CD4-positive, alpha-beta T cell treated with Interferon alpha-2 for 1 hour (primary cell): ENCODE measurements around the gene OGDHL.
"Not testable (repeated sequence)": the region's sequence is repeated elsewhere in the genome, so short reads cannot be mapped to it uniquely, and the experiment has no call there.

Source experiments
- DNase-seq, 2 donors: peaks; one replicate each; pipeline ENCODE4 v3.0.0-alpha.2; 2020 to 2022

OGDHL gene

DNA sequence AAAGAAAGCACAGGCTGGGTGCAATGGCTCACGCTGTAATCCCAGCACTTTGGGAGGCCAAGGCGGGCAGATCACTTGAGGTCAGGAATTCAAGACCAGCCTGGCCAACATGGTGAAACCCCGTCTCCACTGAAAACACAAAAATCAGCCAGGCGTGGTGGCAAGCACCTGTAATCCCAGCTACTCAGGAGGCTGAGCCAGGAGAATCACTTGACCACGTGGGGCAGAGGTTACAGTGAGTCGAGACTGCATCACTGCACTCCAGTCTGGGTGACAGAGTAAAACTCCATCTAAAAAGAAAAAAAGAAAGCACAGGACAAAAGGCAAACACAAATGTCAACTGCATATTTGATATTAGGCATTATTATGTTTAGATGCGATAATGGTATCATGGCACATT lies 7.2 kb downstream of the OGDHL start:
- not testable (repeated sequence) for DNase-seq

DNA sequence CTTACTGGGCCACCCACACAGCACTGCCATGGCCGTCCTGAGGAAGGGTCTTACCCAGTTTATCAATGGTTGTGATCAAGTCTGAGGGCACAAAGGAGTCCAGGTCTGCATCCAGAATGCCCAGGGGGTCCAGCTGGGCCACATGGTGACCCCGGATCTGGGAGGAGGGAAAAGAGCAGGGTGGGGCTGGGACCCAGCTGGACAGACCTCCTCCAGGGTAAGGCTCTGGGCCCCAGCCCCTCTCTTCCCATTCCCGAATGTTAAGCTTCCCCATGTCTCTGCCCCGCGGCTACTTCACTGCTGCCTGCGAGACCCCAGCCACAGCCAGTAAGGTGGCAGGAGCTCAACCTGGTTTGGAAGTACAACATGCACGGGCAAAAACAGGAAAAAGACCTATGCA lies 9.5 kb downstream of the OGDHL start:
- no peak for DNase-seq

DNA sequence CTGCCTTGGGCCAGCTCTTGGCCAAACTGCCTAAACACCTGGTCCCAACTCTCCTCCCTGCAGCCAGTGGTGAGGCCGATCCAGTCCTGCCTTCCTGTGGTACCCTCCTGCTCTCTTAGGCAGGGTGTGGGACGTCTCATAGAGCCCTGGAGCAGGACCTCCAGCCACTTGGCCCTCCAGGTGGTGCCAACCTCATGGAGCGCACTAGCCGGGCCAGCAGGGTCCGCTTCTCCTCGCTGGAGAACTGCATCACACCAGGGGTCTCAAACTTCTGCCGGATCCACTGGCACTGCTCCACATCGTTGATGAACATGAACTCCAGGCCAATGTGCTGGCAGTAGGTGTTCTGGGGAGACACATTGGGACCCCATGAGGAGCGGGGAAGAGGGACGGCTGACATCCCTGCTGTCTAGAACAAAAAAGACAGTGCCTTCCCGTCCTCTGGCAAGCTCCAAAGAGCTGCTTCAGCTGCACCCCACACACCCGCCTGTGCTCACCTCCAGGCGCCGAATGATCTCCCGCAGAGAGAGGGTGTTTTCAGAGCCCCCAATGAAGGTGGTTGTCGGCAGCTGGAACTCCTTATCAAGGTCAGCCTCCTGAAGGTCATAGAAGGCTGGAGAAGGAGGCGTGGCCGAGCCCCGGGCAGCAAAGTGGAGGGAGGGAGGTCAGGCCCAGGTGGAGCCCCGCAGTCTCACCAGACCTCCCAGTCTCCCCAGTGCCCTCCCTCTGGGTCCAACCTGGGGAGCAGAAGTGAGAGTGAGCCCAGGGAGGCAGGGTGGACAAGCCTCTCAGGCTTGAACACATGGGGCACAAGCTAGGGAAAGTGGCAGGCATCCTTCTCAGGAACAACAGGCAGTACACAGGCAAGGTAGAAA lies 10.2 kb downstream of the OGDHL start:
- no peak for DNase-seq

DNA sequence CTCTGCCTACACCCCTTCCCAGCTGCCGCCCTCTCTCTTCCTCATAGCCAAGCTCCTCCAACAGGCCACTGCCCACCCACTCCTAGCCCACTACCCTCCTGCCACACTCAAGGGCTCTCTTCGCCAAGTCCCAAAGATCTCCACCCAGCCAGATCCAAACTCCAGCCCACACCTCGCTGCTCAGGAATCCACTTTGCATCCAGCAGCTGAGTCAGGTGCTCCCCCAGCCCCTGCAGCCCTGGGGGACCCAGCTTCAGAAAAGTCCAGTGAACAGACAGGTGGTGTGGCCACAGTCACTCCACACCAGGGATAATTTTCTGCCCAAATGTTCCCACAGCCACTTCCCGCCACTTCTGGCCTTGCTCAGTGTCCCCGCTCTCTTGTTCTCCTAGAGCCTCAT lies 10.9 kb downstream of the OGDHL start:
- DNase-seq, result no peak

DNA sequence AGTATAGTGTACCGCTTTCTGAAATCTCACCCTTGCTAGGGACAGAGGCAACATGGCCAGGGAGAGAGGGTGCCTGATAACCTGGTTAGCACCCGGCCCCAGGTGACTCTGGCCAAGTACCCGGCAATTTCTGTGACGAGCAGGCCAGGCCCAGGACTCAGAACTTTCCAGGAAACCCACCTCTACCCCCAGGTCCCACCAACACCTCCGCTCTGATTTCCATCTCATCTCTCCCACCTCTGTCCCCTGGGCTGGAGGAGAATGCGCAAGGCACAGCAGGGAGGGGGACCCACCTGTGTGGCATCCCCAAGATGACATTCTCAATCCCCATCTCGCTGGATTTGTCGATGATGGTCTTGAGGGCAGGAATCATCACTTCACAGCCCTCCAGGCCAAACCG lies 11.6 kb downstream of the OGDHL start:
- DNase-seq, result no peak

DNA sequence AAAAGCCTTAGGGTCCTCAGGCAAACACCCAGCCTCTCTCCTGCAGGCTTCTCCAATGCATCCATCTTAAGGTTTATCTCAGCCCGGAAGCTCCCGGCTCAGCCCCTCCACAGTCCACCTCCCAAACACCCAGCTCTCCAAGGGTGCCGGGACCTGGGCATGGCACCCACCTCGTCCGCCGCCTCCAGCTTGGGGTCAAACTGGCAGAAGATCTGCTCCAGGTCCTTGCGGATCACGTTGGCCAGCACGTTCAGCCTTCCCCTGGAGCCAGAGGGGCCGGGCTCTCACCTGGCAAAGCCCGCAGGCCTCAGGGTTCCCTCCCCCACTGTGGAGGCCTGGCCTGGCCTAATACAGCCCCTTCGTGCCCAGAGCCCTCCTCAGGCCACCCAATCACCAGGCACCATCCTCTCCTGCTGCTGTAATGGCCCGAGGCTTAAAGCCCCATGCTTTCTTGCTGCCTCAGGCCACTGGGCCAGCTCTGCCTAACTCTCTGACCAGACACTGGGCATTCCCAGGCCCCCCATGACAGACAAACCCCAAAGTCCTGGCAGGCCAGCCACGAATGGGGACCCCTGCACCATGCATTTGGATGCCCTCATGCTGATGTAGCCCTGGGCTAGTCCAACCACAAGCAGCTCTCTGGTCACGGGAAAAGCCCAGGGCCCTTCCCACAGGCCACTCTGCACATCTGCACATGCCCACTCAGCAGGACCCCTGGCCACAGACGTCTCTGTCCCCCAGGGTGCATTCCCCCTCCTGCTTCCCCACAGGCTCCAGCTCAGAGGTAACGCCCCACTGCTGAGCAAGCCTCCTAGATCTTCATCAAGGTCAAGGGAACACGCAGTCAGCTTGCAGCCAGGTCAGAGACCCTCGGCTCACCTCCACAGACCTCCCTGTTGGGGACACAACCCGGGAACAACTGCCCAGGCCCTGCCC lies 12.3 kb downstream of the OGDHL start:
- no peak for DNase-seq

DNA sequence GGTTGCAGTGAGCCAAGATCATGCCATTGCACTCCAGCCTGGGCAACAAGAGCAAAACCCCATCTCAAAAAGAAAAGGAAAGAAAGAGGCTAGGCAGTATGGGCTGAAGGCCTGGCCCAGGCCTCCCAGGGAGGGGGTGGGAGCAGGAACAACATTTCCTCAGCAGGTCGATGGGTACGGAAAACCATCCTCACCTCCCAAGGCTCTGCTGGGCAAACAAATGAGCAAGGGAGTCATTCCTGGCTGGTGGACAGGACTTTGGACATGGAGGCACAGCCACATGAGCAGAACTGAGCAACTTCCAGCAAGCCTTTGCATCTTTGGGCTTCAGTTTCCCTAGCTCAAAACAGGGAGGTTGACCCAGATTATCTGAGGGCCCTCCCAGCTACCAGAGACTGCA lies 13.0 kb downstream of the OGDHL start:
- no peak for DNase-seq

DNA sequence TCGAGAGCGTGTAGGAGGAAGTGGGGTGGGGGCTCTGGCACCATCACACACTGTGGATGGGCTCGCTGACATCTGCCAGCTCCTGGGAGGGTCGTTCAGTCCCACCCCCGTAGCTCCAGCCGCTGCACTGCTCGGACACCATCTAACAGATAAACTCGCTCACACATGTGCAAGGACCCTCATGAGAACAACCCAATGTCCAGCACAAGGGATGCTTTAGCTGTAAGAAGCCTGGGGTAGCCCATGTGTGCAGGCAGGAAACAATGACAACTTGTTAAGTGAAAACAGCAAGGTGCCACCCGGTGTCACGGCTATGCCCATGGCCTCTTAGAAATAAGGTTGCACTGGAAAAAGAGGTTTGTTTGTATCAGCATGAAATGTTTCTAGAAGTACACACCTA lies 14.1 kb downstream of the OGDHL start:
- no peak for DNase-seq

DNA sequence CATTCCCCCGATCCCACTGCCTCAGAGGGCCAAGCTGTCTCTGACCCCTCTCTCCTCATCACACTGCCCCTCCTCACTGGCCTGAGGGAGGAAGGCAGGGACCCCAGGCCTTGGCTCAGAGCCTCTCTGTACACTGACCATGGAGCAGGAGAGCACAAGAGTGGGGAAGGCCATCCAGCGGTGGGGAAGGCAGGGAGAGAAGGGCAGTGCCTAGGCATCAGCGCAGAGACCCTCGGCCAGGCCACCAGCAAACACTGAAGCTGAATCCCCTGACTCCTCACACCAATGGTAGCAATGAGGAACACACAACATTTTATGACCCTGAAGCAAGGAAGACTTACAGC lies 14.8 kb downstream of the OGDHL start:
- no peak for DNase-seq

DNA sequence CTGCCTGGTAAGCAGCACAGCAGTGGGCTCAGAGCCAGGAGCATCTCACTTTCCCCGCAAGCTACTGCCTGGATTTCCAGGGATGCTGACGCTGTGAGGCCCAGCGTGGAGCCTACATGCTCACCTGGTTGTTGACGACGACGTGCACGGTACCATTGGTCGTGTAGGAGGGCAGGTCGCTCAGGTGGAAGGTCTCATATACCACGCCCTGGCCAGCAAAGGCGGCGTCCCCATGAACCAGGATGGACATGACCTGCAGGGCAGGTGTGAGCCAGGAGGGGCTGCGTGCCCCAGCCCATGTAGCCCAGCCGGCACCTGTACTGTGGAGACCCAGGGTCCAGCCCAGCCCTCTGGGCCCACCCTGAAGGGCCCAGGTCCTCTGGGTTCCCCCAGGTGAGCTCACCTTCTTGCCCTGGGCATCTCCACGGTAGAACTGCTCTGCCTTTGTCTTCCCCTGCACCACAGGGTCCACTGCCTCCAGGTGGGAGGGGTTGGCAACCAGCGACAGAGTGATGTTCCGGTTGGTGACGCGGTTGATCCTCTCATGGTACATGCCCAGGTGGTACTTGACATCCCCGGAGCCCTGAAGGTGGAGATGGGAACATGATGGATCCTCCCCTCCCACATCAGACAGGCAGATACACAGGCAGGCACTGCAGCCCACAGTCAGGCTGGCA lies 15.4 kb downstream of the OGDHL start:
- DNase-seq, result no peak

DNA sequence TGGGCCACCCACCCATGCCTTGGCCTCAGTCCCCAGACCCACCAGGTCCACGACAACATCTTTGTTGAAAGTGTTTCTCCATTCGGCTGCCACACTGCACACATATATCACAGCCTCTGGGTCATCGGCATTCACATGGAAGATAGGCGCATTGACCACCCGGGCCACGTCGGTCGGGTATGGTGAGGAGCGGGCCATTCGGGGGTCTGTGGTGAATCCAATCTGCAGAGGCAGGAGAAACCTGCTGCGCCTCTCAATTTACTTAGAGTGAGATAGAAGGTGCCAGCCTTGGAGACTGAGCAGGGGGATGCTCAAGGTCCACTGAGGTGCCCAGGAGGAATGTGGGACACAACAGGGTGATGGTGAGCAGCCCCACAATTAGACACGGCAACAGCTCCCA lies 16.4 kb downstream of the OGDHL start:
- DNase-seq, result no peak

DNA sequence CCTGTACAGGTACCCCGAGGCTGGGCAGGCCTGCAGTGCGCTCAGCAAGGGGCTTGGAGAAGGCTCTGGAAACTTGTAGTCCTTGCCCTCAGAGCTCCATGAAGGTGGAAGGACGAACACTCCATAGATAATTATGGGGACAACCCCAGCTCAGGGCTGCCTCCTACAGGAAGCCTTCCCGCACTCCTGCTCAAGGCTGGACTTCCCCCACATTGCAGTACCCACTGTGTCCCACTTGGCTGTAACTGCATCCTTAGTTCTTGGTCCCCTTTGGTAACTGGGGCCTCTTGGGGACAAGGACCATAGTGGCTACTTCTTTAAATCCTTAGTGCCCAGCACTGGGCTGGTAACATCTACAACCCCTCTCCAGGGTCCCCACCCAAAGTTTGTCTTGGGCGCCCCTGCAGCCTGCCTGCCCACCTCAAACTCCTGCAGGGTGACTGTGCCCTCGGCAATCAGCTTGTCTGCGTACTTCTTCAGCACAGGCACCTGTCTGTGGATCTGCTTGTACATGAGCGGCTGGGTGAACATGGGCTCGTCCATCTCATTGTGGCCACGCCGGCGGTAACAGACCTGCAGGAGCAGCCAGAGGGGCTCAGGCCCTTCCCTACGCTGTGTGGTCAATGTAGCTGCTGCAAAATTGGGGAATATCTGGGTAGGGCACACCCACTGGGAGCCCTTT lies 17.1 kb downstream of the OGDHL start:
- DNase-seq, result no peak

DNA sequence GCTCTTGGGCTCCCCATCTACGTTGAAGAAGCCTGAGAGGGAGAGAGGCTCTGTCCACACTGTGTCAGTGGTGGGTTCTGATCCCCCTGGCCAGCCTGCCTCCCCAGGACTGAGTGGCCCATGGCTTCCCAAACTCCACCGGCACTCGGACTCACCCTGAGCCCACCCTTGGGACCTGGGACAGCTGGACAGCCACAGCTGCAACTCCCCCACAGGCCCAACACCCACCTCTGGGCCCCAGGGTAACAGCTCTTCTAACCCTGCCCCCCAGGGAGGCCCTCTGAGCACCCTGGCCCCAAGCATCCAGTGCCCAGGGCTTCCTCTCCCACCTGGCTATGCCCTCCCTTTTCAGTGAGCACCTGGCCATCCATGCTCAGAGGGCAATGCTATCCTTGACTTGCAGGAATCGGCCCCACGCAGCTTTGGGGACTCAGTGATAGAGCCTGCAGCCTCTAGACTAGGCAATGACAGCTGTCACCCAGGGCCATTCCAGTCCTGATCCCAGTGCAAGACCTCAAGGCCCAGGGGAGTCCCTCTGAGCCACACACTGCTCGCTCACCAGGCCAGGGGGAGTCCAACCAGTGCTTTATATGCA lies 17.9 kb downstream of the OGDHL start:
- no peak for DNase-seq

DNA sequence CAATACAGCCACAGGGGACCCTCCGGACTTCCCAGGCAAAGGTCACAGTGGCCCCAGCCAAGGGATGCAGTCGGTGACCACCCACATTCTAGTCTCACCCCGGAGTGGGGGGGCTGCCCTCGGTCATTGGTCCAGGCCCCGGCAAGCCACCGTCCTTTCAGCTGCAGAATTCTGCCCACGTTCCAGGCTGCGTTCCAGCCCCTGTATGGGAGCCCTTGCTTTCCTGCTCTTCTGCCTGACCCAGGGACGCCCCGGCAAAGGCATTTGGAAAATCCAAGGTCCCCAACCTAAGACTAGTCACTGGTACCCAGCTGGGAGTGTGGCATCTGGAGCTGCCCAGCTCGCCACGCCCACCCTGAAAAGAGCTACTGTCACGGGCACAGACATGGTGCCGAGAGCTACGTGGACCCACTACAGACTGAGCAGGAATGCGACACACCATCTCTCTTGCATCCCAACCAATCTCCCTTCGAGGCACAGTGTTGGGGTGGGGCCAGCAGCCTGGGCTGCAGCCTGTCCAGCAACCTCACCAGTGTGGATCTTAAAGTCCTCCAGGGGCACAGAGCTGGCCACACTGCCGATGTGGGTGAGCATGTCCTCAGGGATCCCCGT lies 18.6 kb downstream of the OGDHL start:
- no peak for DNase-seq

DNA sequence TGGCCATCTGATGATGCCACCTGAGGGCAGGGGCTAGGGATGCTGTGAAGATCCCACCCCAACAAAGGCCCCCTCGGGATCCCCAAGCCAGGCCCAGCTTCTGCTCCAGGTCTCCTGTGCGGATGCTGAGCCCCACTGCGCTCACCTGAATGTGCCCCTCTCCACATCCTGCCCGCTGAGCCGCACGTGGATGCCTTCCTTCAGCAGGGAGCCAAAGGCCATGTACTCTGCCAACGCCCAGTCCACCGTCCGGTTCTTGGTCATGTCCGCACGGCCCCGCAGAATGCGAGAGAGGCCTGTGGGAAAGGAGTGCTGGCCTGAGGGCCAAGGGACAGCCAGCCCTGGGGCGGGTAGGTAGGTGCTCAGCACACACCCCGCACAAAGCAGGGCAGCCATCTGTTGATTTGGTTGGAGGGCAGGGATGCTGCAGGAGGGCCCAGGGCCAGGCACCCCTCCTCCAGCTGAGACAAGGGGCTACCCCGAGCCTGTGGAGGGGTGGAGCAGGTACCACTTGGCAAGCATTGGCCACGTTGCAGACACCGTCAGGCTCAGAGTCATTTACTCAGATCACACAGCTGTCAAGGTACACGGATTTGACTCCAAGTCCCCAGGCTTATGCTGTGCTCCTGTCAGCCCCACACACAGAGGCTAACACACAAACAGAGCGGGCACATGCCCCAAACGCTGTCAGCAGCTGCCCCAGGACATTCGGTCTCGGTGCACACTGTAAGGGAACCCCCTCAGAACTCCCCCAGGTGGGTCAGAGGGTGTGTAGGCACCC lies 19.2 kb downstream of the OGDHL start:
- DNase-seq, result no peak

DNA sequence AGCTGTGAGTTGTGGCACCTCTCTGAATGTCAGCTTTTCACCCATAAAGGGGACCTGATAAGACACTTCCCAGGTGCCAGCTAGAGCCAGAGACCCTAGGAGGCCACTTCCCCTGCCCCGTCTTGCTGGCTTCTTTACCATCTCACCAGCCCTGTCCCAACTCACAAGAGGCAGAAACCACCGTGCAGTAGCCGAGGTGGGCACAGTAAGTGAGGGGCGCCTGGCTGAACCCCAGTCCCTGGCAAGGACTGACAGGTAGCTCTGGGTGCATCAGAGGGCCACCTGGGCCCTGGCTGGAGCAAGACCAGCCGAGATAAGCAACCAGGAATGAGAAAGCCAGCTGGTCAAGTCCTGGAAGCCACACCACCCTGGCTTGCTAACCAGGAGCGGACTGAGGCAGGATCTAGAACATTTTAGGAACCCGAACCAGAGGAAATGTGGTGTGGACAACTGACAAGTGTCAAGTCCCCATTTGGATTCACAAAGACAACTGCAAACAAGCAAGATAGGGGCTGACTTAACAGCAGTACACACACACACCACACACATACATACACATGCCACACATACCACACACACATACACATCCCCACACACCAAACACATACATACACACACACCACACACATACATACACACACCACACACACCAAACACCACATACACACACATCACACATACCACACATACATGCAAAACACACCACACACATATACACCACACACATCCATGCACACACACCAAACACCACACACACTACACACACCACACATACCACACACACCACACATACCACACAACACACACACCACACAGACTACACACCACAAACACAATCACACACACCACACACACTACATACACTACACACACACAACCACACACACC lies 20.8 kb downstream of the OGDHL start:
- DNase-seq, result no peak

DNA sequence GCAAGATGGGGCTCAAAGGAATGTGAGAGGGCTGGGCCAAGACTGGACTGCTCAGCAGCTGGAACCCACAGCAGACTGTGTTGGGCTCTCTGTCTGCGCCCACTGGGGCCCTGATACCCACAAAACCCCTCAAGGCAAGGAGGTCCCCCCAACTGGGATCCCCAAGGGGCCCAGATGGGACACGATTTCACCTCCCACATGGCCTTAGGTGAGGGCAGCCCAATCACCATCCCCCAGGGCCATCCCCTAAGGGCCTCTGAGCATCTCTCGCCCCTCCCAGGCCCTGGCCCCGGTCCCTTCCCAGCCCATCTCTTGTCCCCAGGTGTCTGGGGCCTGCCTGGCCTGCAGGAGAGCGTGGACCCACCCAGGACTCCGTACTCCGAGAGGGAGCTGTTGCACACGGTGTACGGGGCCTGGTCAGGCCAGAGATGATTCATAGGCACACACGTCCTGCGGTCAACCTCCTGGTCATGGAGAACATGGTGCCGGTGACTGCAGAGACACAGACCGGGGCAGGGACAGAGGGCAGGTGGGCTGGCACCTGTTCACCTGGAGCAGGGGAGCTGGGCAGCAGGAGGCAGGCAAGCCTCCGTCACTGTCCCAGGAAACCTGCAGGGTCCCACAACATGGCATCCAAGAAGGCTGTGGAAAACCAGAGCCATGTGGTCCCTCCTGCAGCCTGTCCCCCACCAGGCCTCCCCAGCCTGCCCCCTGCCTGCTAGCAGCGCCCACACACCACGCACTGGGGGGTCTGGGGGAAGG lies 21.6 kb downstream of the OGDHL start:
- DNase-seq, result no peak

DNA sequence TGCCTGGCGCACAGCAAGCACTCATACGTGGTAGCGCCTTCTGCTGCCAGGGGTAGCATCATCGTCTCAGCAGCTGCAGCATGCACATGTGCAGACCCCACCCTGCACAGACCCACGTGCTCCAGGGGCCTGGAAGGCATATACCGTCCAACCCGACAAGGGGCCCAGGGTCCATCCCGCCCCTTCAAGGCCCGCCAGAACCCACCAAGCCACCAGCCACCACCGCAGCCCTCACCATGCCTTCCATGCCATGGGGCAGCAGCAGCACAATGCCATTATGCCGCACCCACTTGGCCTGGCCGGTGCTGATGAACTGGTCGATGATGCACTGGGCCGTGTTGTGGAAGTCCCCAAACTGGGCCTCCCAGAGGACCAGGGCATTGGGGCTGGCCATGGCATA lies 22.7 kb downstream of the OGDHL start:
- no peak for DNase-seq

DNA sequence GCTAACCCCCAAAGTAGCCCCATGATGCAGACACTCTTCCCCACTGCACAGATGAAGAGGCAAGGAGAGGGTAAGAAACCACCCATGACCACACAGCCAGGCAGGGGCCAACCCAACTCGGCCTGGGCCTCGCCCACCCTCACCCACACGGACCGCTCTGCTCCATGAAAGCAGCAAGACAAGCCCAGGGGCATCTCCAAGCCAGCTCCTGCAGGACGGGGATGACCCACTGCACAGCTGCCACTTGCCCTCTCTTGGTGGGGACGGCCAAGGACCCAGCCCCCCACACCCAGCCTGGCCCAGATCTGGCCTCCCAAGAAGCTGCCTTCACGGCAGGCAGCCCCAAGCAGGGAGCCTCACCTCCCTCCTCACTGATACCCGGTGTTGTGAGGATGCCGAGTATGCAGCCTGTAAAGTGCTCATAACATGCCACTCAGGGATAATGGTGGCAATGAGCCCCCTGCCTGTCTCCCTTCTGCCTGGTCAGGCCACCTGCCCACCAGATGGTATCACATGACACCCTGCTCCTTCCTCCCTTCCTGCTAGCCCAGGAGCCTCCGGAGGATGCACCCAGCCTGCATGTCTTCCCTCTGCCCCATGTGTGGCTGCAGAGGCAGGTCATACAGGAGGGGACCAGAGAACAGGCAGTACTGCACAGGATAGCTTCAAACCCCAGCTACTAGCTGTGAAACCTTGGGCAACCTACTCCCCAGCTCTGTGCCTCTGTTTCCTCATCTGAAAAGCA lies 23.3 kb downstream of the OGDHL start:
- no peak for DNase-seq
